Upper lobe of right lung (tissue), 1 donor: ENCODE measurements around the gene MYO7B. TPM values are rescaled to one million over a fixed set of nuclear protein-coding genes. Genes with fewer than 3 reads are reported as not detected.

ENCODE experiments used
- ATAC-seq: fragments of 200-7000 bp; cut with Tn5 transposase; one replicate; pipeline ENCODE4 v1.9.1; 2020; ENCODE audit warnings: mild to moderate bottlenecking, moderate library complexity
- DNase-seq: peaks from one replicate; pipeline ENCODE4 v3.0.0-alpha.2; 2020
- H3K27ac ChIP-seq: fragments of 200-600 bp; one replicate; pipeline ENCODE4 v1.8.0; 2022
- H3K27me3 ChIP-seq: fragments of 200-600 bp; one replicate; pipeline ENCODE4 v1.8.0; 2022; ENCODE audit warnings: mild to moderate bottlenecking
- H3K36me3 ChIP-seq: fragments of 200-600 bp; one replicate; pipeline ENCODE4 v1.8.0; 2022
- H3K4me1 ChIP-seq: fragments of 200-600 bp; one replicate; pipeline ENCODE4 v1.8.0; 2022
- H3K4me3 ChIP-seq: fragments of 200-600 bp; one replicate; pipeline ENCODE4 v1.8.0; 2022; ENCODE audit warnings: mild to moderate bottlenecking
- H3K9me3 ChIP-seq: fragments of 200-600 bp; one replicate; pipeline ENCODE4 v1.8.0; 2022
- CTCF ChIP-seq: fragments of 200-600 bp; IDR thresholded peaks from one replicate; pipeline ENCODE4 v1.8.0; 2022; ENCODE audit warnings: antibody characterized with exemption
- intact Hi-C: fragments of 100-400 bp; cut with DNase I; formaldehyde crosslinking; loops from one replicate; pipeline ENCODE4 v1.11.0; 2022
- total RNA-seq: library from RNA; stranded (reverse); fragmentation: NEBNext Ultra II Directional; extraction: Animal tissue kit (Norgen Biotek cat#: 25700); gene quantifications from one replicate; pipeline ENCODE4 v1.2.1, GENCODE V29; 2021
- donor health status: DM: no; HTN: yes; CAD: no; lungs with severe emphysema.

MYO7B gene
- total RNA-seq, 1 donor from 2014 or later, result 2.2 TPM

GRCh38 chr2:127623388-127624319 lies 88.2 kb downstream of the MYO7B start:
- no peak overlapping the region for H3K27ac ChIP-seq
- H3K27me3 ChIP-seq, result no peaks in the 10 kb centered on the region
- no peak for TF ChIP-seq CTCF
- H3K4me1 ChIP-seq, result no peaks in the 10 kb centered on the region
- ATAC-seq, result no peak
- no peaks in the 10 kb centered on the region for H3K36me3 ChIP-seq
- H3K4me3 ChIP-seq, result no peak overlapping the region
- peak; percentile 58 for DNase-seq
- H3K9me3 ChIP-seq, result no peaks in the 10 kb centered on the region
- intact Hi-C loops, result no loop called here

DNA sequence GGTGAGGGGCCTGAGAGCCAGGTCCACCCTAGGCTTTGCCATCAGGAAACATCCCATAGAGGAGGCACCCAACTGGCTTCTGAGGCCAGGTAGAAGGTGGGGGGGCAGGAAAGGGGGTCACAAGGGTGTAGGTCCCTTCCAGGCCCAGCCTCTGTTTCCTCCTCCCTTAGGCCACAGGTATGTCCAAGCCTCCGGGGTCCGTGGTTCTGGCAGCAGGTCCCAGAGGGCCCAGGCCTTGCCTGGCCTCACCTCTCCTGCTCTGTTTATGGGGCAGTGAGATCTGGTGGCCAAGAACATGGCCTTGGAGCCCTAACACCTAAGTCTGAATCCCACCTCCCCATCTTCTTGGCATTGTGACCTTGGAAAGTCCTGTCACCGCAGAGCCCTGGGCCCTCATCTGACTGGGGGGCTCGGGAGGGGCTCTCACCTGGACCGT lies 88.9 kb downstream of the MYO7B start:
- Histone ChIP-seq H3K9me3 (no peaks in the 10 kb centered on the region), H3K4me3 (no peak overlapping the region), H3K4me1 (no peaks in the 10 kb centered on the region), H3K27ac (no peak overlapping the region), H3K27me3 (no peaks in the 10 kb centered on the region), H3K36me3 (no peaks in the 10 kb centered on the region)
- DNase-seq, result peak; percentile 51
- no peak for ATAC-seq
- intact Hi-C loops, result no loop called here
- TF ChIP-seq CTCF, result no peak

DNA sequence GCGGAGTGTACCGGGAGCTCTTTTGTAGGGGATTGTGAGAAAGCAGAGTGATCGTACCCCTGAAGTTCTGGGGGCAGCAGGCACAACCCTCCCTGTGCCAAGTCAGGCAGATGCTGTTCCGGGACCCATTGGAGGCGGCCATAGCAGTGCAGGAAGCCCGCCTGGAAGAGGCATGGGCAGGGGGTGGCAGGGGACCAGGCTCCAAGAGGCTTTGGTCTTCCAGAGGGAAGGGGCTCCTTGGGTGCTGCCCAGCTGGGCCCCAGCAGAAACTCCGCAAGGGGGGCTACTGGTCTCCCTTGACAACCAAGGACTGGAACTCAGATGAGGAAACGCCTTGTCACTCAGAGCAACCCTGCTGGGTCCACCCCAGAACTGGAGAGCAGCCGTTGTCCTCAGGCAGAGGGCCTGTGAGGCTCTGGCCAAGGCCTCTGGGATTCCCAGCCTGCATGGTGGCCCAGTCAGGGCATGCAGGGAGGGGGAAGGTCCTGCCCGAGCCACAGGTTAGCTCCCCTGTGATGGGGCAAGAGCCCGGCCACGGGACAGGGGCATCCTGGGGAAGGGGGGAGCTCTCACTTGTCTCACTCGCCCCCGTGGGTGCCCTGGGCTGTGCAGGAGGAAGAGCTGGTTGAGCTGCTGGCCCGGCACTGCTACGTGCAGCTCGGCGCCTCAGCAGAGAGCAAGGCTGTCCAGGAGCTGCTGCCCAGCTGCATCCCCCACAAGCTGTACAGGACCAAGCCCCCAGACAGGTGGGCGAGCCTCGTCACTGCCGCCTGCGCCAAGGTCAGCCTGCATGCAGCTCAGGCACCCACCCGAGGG lies 89.5 kb downstream of the MYO7B start:
- Histone ChIP-seq H3K9me3 (no peaks in the 10 kb centered on the region), H3K4me3 (no peak overlapping the region), H3K4me1 (no peaks in the 10 kb centered on the region), H3K27ac (no peak overlapping the region), H3K27me3 (no peaks in the 10 kb centered on the region), H3K36me3 (no peaks in the 10 kb centered on the region)
- peak; percentile 62 for DNase-seq
- ATAC-seq, result no peak
- no peak for TF ChIP-seq CTCF
- intact Hi-C loops, result no loop called here

DNA sequence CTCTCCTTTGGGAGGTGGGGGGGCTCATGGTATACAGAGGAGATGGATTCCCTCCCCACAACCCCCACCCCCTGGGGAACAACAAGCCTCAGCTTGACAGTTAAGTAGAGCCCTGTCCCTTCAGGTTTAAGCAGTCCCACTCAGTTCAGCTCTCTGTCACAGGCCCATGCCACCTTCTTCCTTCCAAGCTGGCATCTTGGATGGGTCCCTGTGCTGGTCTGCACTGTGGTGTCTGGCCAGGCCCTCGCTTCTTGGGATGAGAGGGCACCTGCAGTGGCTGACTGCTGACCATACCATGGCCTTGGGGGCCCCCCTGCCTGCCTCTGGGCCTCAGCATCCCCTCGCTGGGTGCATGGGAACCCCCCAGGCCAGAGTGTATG lies 90.1 kb downstream of the MYO7B start:
- Histone ChIP-seq H3K27ac (no peak overlapping the region), H3K9me3 (no peaks in the 10 kb centered on the region), H3K27me3 (no peaks in the 10 kb centered on the region), H3K4me1 (no peaks in the 10 kb centered on the region), H3K36me3 (no peaks in the 10 kb centered on the region), H3K4me3 (no peak overlapping the region)
- peak; percentile 59 for DNase-seq
- intact Hi-C loops, result no loop called here
- ATAC-seq, result no peak
- no peak for TF ChIP-seq CTCF

DNA sequence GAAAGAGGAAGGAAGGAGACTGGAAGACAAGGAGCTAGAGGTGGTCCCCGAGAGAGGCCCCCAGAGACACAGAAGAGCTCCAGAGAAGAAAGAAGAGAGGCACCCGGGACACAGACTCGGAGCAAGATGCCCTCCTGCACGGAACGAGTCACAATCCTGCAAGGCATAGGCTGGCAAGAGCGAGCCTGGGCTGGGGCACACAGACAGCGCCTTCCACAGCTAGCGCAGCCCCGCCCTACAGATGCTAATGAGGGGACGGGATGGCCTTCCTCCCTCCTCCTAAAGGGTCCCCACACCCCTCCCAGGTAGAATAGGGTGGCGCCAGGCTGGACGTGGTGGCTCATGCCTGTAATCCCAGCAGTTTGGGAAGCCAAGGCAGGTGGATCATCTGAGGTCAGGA lies 90.7 kb downstream of the MYO7B start:
- ATAC-seq, result no peak
- Histone ChIP-seq H3K4me3 (no peak overlapping the region), H3K36me3 (no peaks in the 10 kb centered on the region), H3K27ac (no peak overlapping the region), H3K4me1 (no peaks in the 10 kb centered on the region), H3K27me3 (no peaks in the 10 kb centered on the region), H3K9me3 (no peaks in the 10 kb centered on the region)
- no peak for TF ChIP-seq CTCF
- peak; percentile 50 for DNase-seq
- intact Hi-C loops, result no loop called here
